Neural progenitor cell (in vitro differentiated cells): ENCODE results near the gene KIF16B. TPM values are rescaled to one million over a fixed set of nuclear protein-coding genes. Genes with fewer than 3 reads are reported as not detected.

ENCODE experiments used
- DNase-seq: peaks from one replicate; pipeline ENCODE4 v3.0.0-alpha.2; 2016; ENCODE audit warnings: low spot score
- H2AFZ ChIP-seq: fragments of 200-600 bp; sonication (generic); replicated peaks from 2 replicates; pipeline ENCODE4 v1.6.1; 2016; ENCODE audit warnings: antibody characterized with exemption
- H3F3A ChIP-seq: fragments of 200-600 bp; sonication (generic); 2 replicates; pipeline ENCODE4 v1.6.1; 2016; ENCODE audit warnings: antibody characterized with exemption, low read depth
- H3K27ac ChIP-seq: fragments of 200-600 bp; sonication (generic); 2 replicates; pipeline ENCODE4 v1.5.1; 2016; ENCODE audit warnings: mild to moderate bottlenecking
- H3K27me3 ChIP-seq: fragments of 200-600 bp; sonication (generic); 2 replicates; pipeline ENCODE4 v1.6.1; 2016; ENCODE audit warnings: mild to moderate bottlenecking, moderate library complexity
- H3K36me3 ChIP-seq: fragments of 200-600 bp; sonication (generic); 2 replicates; pipeline ENCODE4 v1.5.1; 2016
- H3K4me1 ChIP-seq: fragments of 200-600 bp; sonication (generic); 2 replicates; pipeline ENCODE4 v1.6.1; 2016; ENCODE audit warnings: mixed run types
- H3K4me2 ChIP-seq: fragments of 200-600 bp; sonication (generic); 2 replicates; pipeline ENCODE4 v1.6.1; 2016
- H3K4me3 ChIP-seq: fragments of 200-600 bp; sonication (generic); 2 replicates; pipeline ENCODE4 v1.5.1; 2016
- H3K79me2 ChIP-seq: fragments of 200-600 bp; sonication (generic); 2 replicates; pipeline ENCODE4 v1.6.1; 2016; ENCODE audit warnings: low read depth
- H3K9ac ChIP-seq: fragments of 200-600 bp; sonication (generic); 2 replicates; pipeline ENCODE4 v1.6.1; 2016
- H3K9me3 ChIP-seq: fragments of 200-600 bp; sonication (generic); 2 replicates; pipeline ENCODE4 v1.5.1; 2016; ENCODE audit warnings: low read depth
- H4K20me1 ChIP-seq: fragments of 200-600 bp; sonication (generic); 2 replicates; pipeline ENCODE4 v1.6.1; 2016; ENCODE audit warnings: low read depth
- H3K27ac Mint-ChIP-seq: 3 replicates; pipeline ENCODE4 v1.8.0; 2021; ENCODE audit warnings: mixed read lengths
- H3K27me3 Mint-ChIP-seq: 2 replicates; pipeline ENCODE4 v1.8.0; 2022; ENCODE audit warnings: low read depth, mild to moderate bottlenecking, inconsistent platforms, moderate library complexity, mixed read lengths; ENCODE audit not compliant: insufficient read depth
- H3K36me3 Mint-ChIP-seq: 3 replicates; pipeline ENCODE4 v1.8.0; 2021; ENCODE audit warnings: mixed read lengths
- H3K4me1 Mint-ChIP-seq: 3 replicates; pipeline ENCODE4 v1.8.0; 2021; ENCODE audit warnings: mixed read lengths
- H3K4me3 Mint-ChIP-seq: 3 replicates; pipeline ENCODE4 v1.8.0; 2021; ENCODE audit warnings: mild to moderate bottlenecking, moderate library complexity, mixed read lengths
- H3K9me3 Mint-ChIP-seq: 3 replicates; pipeline ENCODE4 v1.8.0; 2020; ENCODE audit warnings: mixed read lengths
- EZH2 ChIP-seq: fragments of 200-600 bp; sonication (generic); IDR thresholded peaks from 2 replicates; pipeline ENCODE4 v1.6.1; 2017; ENCODE audit warnings: antibody characterized with exemption, mild to moderate bottlenecking, moderate library complexity
- EZH2phosphoT487 ChIP-seq: fragments of 200-600 bp; sonication (generic); IDR thresholded peaks from 2 replicates; pipeline ENCODE4 v1.6.1; 2017; ENCODE audit warnings: antibody characterized with exemption
- total RNA-seq: library from RNA; depleted of rRNA; stranded (reverse); fragments of >200 nt; gene quantifications from 2 replicates; pipeline ENCODE4 v1.2.3, GENCODE V29; 2015; ENCODE audit warnings: low replicate concordance
- TF ChIP-seq, protein P1 (sequence below): fragments of 200-600 bp; sonication (generic); IDR thresholded peaks from 2 replicates; pipeline ENCODE4 v1.5.1; 2017; ENCODE audit warnings: antibody characterized with exemption, mild to moderate bottlenecking

KIF16B gene
- total RNA-seq, 1 donor from 2014 or later, result 15.5 TPM

DNA sequence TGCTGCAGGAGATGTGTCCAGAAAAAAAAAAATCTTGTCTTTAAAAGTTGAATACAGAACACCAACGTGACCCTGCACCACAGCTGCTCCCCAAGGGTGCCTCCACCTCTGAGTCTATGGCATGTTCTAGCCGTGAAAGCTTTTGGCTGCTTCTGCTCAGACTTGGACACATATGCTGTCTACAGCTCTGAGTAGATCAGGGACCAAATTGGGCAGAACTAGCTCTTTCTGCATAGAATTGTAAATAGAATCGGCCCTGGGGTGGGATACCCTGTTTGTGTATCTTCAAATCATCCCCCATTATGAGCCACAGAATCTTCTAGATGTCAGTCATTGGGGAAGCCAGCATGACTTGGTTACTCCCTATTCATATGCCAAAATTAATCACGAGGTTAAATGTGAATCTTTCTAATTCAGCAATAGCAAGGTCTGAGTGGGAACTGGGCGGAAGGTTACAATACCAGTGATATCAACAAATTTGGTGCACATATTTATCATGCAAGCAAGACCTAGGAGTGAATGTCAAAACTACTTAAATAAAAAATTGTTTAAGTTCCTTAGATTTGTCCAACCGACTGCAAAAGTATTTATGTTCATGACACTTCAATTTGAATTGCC lies 302.8 kb downstream of the KIF16B start:
- Histone ChIP-seq H3K79me2 (no peaks in the 10 kb centered on the region), H3F3A (no peaks in the 10 kb centered on the region), H3K36me3 (no peaks in the 10 kb centered on the region), H3K27me3 (no peaks in the 10 kb centered on the region), H4K20me1 (no peaks in the 10 kb centered on the region), H3K27ac (no peak overlapping the region), H2AFZ (no peak overlapping the region), H3K9me3 (no peaks in the 10 kb centered on the region), H3K4me1 (no peaks in the 10 kb centered on the region), H3K4me3 (no peak overlapping the region), H3K9ac (no peak overlapping the region), H3K4me2 (no peak overlapping the region)
- no peak overlapping the region for H3K4me3 Mint-ChIP-seq
- peaks cover 5% of the 10 kb centered on the region for H3K4me1 Mint-ChIP-seq
- TF ChIP-seq EZH2phosphoT487 (no peak), EZH2 (no peak)
- TF ChIP-seq, protein P1, sequence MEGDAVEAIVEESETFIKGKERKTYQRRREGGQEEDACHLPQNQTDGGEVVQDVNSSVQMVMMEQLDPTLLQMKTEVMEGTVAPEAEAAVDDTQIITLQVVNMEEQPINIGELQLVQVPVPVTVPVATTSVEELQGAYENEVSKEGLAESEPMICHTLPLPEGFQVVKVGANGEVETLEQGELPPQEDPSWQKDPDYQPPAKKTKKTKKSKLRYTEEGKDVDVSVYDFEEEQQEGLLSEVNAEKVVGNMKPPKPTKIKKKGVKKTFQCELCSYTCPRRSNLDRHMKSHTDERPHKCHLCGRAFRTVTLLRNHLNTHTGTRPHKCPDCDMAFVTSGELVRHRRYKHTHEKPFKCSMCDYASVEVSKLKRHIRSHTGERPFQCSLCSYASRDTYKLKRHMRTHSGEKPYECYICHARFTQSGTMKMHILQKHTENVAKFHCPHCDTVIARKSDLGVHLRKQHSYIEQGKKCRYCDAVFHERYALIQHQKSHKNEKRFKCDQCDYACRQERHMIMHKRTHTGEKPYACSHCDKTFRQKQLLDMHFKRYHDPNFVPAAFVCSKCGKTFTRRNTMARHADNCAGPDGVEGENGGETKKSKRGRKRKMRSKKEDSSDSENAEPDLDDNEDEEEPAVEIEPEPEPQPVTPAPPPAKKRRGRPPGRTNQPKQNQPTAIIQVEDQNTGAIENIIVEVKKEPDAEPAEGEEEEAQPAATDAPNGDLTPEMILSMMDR, result no peak
- peaks cover 3% of the 10 kb centered on the region for H3K27me3 Mint-ChIP-seq
- peaks cover 15% of the 10 kb centered on the region for H3K36me3 Mint-ChIP-seq
- DNase-seq, result no peak
- no peak overlapping the region for H3K27ac Mint-ChIP-seq
- H3K9me3 Mint-ChIP-seq, result peaks cover 17% of the 10 kb centered on the region

DNA sequence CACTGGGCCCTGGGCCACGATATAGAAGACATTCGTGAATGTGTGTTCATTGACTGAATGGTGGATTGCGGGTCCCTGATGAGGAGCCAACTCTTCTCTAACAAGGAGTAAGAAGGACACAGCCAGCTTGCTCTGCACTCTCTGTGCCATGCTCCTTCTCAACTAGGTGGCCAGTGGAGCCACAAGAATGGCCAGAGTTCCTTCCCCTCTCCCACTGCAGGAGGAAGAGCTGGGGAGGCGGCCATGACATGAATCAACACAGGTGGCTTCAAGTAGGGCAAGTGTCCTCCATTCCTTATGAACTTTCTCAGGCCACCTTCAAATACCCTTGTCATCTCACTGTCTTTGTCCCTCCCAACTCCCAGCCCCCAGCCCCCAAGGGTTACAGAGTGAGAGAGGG lies 305.7 kb downstream of the KIF16B start:
- no peak for DNase-seq
- Histone ChIP-seq H2AFZ (no peak overlapping the region), H3K27me3 (no peaks in the 10 kb centered on the region), H3K9ac (no peak overlapping the region), H3K9me3 (no peaks in the 10 kb centered on the region), H3K4me3 (no peak overlapping the region), H3K27ac (no peak overlapping the region), H3F3A (no peaks in the 10 kb centered on the region), H3K36me3 (no peaks in the 10 kb centered on the region), H3K79me2 (no peaks in the 10 kb centered on the region), H4K20me1 (no peaks in the 10 kb centered on the region), H3K4me2 (no peak overlapping the region), H3K4me1 (no peaks in the 10 kb centered on the region)
- Mint-ChIP-seq H3K27me3 (peaks cover 3% of the 10 kb centered on the region), H3K9me3 (peaks cover 21% of the 10 kb centered on the region), H3K4me1 (peaks cover 8% of the 10 kb centered on the region), H3K4me3 (no peak overlapping the region), H3K27ac (no peak overlapping the region), H3K36me3 (peaks cover 16% of the 10 kb centered on the region)
- no peak for TF ChIP-seq EZH2phosphoT487
- TF ChIP-seq EZH2, result no peak
- TF ChIP-seq, protein P1, result no peak

DNA sequence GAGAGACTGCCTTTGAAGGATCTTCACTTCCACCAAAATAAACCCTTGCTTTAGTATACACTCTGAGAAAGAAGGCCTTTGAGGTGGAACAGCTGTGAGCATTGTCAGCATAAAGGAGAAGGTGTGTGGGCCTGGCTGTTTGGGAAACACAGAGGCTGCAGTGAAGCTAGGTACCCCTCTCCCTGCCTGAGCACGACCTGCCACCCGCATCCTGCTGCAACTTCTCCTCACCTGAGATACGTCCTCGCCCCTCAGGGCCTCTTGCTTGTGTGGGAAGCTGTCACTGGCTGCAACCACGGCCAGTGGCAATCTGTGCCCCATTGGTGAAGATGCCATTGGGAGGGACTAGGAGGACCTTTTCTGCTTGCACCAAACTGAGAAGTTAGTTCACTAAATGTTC lies 307.9 kb downstream of the KIF16B start:
- peaks cover 21% of the 10 kb centered on the region for H3K9me3 Mint-ChIP-seq

More for the DNA sequence above, 307.9 kb downstream of the KIF16B start:
- Histone ChIP-seq H3K4me3 (no peak overlapping the region), H3K27me3 (no peaks in the 10 kb centered on the region), H3K4me2 (no peak overlapping the region), H4K20me1 (no peaks in the 10 kb centered on the region), H3K36me3 (no peaks in the 10 kb centered on the region), H3K27ac (no peak overlapping the region), H3K4me1 (no peaks in the 10 kb centered on the region), H3F3A (no peaks in the 10 kb centered on the region), H2AFZ (no peak overlapping the region), H3K9ac (no peak overlapping the region), H3K9me3 (no peaks in the 10 kb centered on the region), H3K79me2 (no peaks in the 10 kb centered on the region)
- Mint-ChIP-seq H3K4me3 (no peak overlapping the region), H3K27ac (no peak overlapping the region), H3K4me1 (peaks cover 8% of the 10 kb centered on the region), H3K27me3 (peaks cover 9% of the 10 kb centered on the region), H3K36me3 (peaks cover 16% of the 10 kb centered on the region)
- TF ChIP-seq EZH2phosphoT487, result no peak
- TF ChIP-seq EZH2, result no peak
- TF ChIP-seq, protein P1, result no peak
- DNase-seq, result no peak
